CD4-positive, alpha-beta T cell treated with Interleukin-6 for 4 hours (primary cell): Measurements from ENCODE around the gene PAM16.

Experiments
- DNase-seq: peaks from one replicate; pipeline ENCODE4 v3.0.0-alpha.2; 2020; ENCODE audit warnings: mixed read lengths

PAM16 gene

DNA sequence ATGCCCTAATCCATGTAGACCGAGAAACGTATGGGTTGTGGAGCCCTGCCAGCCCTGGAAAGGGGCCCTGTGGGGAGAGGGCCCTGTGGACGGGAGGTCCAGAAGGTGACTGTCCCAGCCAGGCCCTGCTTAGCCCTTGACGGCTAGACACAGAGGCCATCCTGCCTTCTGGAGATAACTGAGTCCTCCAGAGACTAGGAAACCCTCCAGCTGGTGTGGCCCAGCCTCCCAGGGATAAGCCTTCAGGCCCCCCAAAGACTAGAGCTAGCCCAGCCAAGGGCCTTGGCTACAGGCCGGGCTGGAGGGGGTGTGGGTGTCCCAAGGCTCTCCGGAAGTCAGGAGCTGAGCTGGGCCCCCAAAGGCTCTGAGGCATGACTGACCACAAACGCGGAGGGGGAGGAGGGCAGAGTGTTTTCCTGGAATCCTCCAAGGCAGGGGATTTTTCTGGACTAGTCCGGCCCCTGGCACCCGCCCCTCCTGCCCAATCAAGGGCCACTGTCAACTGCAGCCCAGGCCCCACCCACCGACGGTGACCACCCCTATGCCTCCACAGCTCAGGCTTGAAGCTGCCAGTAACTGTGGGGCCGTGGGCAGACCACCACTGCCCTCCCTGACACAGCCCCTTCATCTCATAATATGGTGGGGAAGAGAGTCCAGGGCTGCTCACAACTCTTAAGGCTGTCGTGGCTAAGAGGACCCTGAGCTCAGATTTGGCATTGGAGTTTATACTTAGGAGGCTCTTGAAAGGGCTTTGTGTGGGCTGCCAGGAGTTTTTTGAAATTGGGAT, 19.6 kb upstream of the PAM16 start:
- DNase-seq, result no peak

DNA sequence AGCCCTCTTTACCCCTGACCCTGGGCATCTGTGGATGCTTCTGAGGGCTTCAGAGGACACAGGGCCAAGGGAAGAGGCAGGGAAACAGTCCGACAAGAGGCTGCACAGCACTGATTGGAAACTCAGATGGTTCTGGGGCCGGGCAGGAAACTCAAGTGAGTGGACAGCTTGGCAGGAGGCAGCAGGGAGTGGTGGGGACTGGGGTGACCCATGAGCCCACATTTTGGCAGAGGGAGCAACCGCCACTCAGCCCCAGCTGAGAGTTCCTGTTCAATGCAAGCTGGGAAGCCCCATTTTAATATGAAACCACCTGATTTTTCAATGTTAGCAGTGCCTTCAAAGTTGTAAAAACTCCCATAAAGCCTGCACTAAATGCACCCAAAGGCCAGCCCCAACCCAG, 19.0 kb upstream of the PAM16 start:
- no peak for DNase-seq

DNA sequence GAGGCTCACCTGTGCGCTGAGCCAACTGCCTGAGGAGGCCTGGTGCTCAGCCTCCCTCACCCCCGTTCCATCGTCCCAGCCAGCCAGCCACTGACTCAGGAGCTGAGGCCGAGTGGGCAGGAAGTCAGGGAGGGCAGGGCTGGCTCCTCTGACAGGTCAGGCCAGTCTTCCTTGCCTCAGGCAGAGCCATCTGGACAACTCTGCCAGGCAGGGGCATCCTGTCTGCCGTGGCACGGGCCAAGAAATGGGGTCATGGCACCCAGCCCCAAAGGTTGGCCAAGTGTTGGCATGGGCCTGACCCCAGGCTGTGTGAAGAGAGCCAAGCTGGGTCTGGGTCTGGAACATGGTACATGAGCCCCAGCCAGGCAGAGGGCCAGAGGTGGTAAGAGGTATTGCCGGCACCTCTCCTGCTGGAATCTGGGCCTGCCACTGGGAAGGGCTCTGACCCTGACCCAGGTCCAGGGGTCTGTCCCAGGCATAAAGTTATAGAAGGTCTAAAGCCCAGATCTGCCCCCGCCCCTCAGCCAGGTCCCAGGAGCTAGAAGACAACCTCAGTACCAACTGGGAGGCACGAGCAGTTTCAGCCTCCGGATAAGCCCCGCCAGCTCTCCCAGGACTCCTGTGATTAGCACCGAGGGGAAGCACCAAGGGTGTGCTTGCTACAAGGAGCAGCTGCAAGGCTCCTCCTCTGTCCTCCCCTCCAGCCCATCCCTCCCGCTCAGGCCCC, 18.0 kb upstream of the PAM16 start:
- DNase-seq, result no peak

DNA sequence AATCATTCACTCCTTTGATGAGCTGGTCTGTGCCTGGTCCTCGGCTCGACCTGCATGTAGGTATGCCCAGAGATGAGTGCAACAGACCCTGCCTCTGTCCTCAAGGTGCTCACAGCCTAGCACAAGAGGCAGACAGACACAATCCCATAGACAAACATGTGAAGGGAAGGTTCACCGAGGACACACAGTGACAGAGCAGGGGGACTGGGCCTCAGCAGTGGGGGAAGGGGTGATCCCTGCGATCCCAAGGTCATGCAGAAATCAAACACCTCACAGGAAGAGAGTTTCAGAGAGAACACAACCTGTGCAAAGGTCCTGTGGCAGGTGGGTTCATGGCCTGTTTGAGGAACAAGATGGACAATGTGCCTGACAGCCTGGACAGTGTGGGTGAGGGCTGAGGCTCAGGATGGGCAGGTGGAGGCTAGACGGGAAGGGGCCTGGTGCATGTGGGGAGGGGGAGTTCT, 16.3 kb upstream of the PAM16 start:
- DNase-seq, result no peak

DNA sequence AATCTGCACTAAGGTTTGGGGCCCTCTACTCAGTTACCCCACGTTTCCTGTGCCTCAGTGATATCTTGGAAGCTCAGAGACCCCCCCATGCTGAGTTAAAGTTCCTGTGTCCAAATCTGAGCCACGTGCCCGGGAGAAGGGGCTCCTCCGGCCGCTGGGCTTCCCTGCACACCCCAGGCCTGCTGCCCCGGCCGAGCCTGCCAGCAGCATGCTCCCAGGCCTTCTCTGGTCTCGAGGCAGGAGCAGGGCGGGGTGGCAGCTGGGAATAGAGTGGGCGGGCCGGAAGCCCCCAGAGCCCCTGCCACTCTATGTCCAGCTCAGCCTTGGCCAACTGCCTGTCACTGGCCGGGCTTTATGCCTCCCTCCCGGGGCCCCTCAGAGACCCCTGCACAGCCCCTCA, 14.9 kb upstream of the PAM16 start:
- DNase-seq, result no peak

DNA sequence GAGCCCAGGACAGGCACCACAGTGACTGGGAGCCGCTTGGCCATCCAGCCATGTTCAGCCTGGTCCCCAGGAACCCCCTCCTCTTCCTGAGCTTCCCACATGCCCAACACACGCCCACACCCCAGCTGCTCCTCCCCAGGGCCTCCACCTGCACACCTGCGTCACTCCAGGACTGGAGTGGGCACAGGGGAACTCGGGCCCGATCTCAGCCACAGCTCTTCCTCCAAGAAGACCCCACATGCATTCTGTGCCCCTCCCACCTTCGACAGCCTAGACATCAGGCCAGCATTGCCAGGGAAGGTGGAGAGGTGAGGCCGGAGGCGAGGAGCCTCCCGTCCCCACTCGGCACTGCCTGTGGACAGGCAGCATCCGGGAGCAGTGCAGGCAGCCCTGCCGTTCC, 14.5 kb upstream of the PAM16 start:
- no peak for DNase-seq

DNA sequence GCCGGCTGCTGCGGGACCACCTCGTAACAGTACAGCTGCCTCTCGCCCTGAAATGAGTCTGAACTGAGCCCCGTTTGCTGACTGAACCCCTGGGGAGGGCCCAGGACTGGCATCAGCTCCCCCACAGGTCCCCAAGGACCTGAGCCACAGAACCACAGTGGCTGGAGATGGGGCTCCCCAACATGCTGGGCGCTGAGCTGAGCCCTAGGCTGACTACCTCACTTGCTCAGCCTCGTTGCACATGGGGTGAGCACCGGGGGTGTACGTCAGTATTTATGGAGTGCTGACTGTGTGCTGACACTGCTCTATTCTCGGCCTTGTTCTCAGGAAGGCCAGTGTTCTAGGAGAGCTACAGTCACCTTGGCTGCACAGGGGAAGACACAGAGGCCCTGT, 13.9 kb upstream of the PAM16 start:
- no peak for DNase-seq

DNA sequence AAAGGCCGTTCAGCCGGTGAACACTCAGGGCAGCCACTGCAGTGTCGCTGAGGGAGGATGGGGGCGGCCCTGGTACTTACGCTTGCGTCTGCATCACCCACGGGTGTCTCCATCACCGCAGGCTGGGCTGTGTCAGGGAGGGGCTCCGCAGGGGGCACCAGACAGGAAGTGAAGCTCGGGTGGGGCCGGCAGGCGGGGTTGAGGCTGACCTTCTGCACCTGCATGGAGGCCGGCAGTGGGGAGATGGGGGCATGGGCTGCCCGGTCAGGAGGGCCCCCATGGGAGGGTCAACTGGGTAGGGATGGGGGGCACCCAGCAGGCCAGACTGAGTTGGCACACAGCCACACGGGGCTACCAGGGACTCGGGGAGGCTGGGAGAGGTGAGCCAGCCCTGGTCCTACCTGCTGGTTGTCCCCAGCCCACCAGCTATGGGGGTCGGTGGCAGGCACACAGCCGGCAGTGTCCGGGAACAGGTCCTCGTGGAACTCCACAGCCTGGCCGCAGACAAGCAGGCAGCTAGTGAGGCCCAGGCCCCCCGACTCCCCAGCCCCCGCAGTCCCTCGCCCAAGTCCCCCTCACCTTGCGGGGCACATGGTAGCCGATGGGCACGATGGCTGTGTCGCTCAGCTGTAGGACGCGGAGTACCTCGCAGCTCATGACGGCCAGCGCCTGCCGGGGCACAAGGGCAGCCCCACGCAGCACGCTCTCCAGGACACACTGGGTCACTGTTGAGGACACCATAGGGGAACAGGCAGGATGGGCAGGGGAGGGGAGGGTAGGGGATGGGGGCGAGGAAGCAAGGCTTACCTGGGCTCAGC, 13.3 kb upstream of the PAM16 start:
- no peak for DNase-seq

DNA sequence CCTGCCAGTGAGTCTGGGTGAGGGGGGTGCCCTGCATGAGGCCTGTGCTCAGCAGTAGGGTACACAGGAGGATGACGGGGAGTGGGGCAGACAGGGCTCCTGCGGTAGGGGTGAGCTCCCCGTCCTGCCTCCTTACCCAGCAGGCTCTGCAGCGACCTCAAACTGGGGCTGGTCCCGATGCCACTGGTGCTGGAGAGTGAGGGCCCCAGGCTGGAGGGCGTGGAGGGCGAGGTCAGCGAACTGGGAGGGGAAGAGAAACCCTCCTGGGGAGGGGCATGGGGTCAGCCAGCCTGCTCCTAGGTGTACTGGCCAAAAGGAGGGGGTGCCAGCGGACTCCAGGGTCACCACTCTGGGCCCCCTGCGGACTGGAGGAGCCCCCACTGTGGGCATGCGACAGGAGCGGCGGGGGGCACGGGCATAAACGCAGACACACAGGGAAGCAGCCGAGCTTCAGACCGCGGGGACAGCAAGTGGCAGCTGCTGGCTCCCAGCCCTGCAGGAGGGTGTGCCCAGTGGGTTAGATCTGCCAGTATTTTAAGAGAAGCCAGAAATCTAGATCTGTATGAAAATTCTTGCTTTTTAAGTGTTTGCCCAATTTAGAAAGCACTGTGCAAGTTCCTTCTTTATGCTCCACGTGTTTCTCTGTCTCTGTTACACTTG, 11.5 kb upstream of the PAM16 start:
- DNase-seq, result no peak

DNA sequence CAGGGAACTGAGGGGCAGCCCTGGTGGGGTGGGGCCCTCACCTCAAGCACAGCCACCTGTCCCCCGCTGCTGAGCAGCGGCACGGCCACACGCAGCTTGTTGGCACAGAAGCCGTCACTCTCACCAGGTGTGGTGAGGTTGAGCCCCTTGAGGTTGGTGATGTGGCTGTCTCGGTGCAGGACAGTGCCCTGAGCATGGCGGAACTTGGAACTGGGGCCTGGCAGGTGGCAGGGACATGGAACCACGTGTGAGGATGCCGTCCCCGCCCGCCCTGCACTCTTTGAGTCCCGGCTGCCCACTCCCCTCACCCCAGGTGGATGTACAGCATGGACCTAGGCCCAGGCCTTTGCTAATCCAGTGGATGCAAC, 10.8 kb upstream of the PAM16 start:
- DNase-seq, result no peak

DNA sequence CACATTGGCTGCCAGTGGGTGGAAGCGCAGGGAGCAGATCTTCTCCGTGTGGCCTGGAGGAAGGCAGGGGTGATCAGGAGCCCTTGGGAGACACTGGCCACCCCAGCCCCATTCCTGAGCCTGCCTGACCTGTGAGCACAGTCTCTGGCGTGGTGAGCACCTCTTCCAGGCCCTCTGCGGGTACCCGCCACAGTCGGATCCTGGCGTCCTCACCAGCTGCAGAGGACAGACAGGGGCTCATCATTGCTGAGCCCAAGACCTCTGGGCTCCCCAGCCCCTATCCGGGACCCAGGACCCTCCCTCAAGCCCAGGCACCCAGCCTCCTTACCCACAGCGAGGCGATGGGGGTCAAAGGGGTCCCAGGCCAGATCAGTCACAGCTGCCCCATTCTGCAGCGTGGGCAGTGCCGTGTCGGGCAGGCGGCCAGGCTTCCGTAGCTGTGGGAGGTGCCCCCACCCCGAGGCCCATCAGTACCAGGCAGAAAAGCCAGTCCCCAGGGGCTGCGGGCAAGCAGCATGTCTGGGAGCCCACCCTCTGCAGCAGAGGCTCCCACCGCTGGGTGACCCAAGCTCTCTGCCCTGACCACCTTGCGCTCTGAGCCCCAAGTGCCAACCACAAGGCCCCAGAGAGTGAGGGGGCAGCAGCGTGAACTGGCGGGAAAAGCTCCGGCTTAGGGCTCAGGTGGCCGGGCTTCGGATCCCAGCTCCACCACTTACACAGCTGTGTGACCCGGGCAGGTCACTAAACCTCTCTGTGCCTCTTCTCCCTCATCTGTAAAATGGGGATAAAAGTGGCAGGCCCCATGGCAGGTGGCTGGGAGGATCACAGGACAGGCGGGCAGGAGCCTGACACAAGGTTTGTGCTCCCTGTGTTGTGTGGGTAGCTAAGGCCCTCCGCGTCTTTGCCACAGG, 10.2 kb upstream of the PAM16 start:
- DNase-seq, result no peak

DNA sequence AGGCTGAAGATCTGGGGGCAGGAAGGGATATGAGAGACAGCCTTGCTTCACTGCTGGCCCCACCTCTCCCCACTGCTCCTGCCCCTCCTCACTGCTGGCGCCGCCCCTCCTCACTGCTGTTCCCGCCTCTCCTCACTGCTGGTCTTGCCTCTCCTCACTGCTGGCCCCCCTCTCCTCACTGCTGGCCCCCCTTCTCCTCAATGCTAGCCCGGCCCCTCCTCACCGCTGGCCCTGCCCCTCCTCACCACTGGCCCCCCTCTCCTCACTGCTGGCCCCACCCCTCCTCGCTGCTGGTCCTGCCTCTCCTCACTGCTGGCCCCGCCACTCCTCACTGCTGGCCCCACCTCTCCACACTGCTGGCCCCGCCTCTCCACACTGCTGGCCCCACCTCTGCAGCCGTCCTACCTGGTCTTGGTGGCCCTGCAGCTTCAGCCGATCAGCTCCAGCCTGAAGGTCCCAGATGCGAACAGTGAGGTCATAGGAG, 9.5 kb upstream of the PAM16 start:
- DNase-seq, result no peak

DNA sequence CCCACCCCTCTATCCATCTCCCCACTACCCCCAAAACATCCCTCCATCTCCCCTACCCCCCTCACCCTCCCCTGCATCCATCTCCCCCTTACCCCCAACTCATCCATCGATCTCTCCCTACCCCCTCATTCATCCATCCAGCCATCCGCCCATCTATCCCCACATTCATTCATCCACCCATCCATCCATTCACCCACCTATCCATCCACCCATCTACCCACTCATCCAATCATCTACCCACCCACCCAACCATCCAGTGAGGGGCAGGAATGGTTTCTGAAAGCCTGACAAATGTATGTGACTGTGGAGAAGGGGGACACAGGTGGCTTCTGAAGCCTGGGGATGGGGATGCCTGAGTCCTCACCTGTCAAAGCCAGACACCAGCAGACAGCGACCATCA, 8.8 kb upstream of the PAM16 start:
- DNase-seq, result no peak

DNA sequence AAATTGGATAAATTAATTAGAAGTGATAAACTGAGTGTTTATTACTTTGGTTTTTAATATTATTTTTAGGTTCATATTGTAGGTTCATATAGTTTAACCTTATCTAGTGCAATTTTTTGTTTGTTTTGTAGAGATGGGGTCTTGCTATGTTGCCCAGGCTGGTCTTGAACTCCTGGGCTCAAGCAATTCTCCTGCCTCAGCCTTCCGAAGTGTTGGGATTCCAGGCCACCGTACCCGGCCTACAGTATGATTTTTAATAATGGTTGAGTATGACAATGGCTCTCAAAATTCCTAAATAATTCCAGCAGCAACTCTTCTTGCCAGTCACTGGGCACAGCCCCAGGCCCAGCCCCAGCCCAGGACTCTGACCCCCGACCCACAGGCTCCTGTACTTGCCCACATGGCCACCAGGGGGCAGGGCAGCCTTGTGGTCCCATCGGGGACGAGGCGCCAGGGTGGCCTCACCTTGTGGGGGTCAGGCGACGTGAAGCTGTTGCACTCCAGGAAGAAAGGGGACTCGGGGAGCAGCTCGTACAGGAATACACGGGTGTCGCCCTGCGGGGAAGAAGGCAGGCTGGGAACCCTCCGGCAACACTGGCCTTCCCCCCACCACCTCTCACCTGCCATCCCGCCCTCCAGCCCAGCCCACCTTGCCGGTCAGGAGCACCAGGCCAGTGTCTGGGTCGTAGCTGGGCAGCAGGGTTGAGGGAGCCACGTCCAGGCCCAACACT, 7.9 kb upstream of the PAM16 start:
- DNase-seq, result peak; percentile 74

DNA sequence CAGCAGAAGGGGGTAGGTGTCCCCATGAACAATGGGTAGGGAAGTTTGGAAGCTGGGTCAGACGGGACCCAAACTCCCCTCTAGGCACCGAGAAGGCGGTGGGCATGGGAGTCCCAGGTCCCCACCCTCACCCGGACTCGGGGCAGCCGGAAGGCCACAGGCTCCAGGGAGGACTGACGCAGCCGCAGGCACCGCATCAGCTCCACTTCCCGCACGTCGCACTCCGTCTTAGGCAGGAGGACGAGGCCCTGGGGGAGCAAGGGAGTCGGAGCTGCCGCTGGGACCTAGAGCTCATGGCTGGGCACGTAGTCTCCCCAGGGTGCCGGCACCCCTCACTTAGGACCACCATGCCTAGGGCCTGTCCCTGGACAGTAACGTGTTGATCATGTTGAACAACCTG, 7.1 kb upstream of the PAM16 start:
- DNase-seq, result no peak

DNA sequence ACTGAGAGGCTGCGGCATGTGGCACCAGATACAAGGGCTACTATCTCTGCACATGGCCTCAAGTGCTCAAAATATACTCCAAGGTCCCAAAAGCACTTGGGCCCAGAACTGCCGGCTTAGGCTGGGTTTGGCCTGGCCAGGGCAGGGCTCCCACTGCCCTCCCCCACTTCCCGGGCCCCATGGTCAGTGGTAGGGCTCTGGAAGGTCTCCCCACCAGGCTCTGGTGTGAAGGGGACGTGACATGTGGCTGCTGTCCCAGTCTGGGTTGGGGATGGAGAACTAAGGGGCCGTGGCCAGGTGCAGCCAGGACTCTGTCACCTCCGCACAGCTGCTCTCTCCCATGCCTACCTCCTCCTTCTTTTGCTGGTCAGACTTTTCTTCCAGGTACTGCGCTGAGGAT, 5.7 kb upstream of the PAM16 start:
- DNase-seq, result no peak

DNA sequence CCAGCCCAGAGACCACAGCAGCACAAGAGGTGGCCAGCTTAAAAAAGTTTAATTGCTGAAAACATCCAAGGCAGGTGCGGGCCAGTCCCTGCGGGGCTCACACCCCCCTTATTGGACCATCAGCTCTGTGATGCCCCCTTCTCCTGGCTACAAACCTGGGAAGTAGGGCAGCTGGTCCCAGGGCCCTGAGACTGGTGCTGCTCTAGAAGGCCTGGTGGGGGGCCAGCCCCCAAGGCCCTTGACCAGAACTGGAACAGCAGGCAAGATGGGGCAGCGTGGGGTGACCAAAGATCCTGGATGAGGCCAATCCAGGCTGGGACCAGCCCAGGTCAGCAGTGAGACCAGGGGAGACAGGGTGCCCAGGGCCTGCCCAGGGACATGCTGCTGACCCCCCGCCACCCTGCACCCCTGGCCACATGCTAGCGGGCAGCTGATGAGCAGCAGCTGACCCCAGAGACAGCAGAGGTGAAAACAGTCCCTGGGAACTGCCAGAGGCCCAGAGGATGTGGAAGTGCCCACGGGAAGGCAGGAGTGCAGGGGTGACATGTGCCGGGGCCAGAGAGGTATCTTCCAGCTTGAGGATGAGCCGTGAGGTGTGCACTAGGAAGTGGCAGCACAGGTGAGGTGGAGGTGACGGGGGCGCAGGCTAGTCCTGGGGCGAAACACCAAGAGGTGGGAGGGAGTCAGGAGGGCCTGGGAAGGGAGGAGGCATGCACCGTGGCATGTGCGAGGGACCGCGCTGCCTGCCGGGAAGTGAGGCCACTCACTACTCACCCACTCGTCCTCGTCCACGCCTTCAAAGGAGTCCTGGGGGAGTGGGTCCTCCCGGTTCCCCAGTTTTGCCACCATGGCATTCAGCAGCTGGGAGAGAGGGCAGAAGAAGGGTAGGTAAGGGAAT, 3.6 kb upstream of the PAM16 start:
- DNase-seq, result no peak

DNA sequence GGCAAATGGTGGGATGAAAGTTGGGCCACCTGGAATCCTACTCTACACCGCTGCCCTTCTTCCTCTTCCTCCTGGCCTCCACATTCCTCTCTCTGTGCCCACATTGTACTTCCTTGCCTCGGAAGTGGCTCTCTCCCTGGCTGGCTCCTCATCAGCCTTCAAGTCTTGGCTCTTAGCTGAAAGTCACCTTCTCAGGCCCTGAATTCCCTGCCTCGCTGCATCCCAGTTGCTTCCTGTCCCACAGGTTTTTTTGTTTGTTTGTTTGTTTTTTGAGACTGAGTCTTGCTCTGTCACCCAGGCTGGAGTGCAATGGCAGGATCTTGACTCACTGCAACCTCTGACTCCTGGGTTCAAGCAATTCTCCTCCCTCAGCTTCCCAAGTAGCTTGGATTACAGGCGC, 2.6 kb upstream of the PAM16 start:
- DNase-seq, result no peak

DNA sequence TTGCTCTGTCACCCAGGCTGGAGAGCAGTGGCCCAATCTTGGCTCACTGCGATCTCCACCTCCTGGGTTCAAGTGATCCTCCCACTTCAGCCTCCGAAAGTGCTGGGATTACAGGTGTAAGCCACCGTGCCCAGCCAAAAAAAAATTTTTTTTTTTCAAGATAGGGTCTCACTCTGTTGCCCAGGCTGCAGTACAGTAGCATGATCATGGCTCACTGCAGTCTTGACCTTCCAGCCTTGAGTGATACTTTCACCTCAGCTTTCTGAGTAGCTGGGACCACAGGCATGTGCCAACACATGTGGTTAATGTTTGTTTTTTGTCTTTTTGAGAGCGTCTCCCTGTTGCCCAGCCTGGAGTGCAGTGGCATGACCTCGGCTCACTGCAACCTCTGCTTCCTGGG, 1.7 kb upstream of the PAM16 start:
- no peak for DNase-seq

DNA sequence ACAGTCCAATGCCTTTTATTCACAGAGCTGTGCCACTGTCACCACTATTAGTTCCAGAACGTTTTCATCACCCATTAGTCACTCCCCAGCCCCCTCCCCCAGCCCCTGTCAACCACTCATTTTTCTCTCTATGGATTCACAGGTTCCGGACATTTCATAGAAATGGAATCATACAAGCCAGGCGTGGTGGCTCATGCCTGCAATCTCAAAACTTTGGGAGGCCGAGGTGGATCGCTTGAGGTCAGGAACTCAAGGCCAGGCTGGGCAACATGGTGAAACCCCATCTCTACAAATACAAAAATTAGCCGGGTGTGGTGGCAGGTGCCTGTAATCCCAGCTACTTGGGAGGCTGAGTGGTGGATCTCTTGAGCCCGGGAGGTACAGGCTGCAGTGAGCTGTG, 759 bp upstream of the PAM16 start:
- DNase-seq, result no peak
